ENCODE results near the gene ZNF555. TPM values are rescaled to one million over a fixed set of nuclear protein-coding genes. Genes with fewer than 3 reads are reported as not detected.

The ZNF555 gene
- total and polyA plus RNA-seq, 9 of the 15 experiments (the other 6 are each of a cell fraction or from before 2014, with no cell fraction given): 2.0 to 6.7 (median 5.4) TPM

GRCh38 chr19:2799273-2800020 is 41.8 kb upstream of the ZNF555 start:
- Histone ChIP-seq H3K4me1 (replicated peaks in 1 of 2; ENCODE audit: control insufficient read depth in 2 of 2, insufficient read depth in 2 of 2, low read length in 2 of 2) (peaks cover 0 to 19% of the 10 kb centered on the region in 2 experiments; a peak in 2 of 5 replicates), H3K9me3 (replicated peaks; ENCODE audit: control insufficient read depth, insufficient read depth, low read depth, low read length) (no peaks in the 10 kb centered on the region), H3K4me2 (ENCODE audit: insufficient read depth, low read length) (no peak overlapping the region), H3K79me2 (ENCODE audit: control insufficient read depth, insufficient read depth, low read length) (no peaks in the 10 kb centered on the region), H3K36me3 (ENCODE audit: control insufficient read depth, insufficient read depth, low read length) (peaks cover 94% of the 10 kb centered on the region; the same call in 2 of the 3 replicates), H3K27ac (ENCODE audit: extremely low read depth, low read depth, low read length) (no peak overlapping the region), H2AFZ (ENCODE audit: low read depth, low read length) (no peak overlapping the region), H3K4me3 (no peak overlapping the region), H3K9ac (ENCODE audit: insufficient read depth in 1 of 2, low read depth in 2 of 2, low read length in 2 of 2) (no peak overlapping the region), H3K27me3 (ENCODE audit: control insufficient read depth in 2 of 2, insufficient read depth in 2 of 2, low read length in 2 of 2) (no peaks in the 10 kb centered on the region), H3K9me1 (ENCODE audit: control insufficient read depth, insufficient read depth, low read length) (peaks cover 3% of the 10 kb centered on the region), H4K20me1 (replicated peaks; ENCODE audit: control insufficient read depth, insufficient read depth, low read length) (no peaks in the 10 kb centered on the region)
- no TSS peak for BruUV-seq (replicated peaks)
- CTCF ChIA-PET (ENCODE audit: low intra/inter-chr PET ratio): no interaction called here
- no peak for ATAC-seq
- in situ Hi-C loops (cut with MboI) (no loop called here), intact Hi-C loops (cut with micrococcal nuclease) (no loop called here)
- POLR2A ChIA-PET: interaction anchor here (0.9 to 2.3 kb wide), 2 partner anchors 10 to 14 kb away, joined by 3 to 12 read pairs; partner anchors contain the start of gene THOP1
- DNase-seq (ENCODE audit: extremely low read depth in 1 of 4, low spot score in 3 of 4): no peak
- WGBS (ENCODE audit: insufficient coverage, low coverage, missing lambda C conversion rate): 97% methylated on average over 28 of the region's 41 CpGs
- FAIRE-seq: no peak
- no peak for TF ChIP-seq ARHGAP35 (IDR thresholded peaks at IDR 0.05; ENCODE audit: partially characterized antibody)
- peak; percentile 32; the same call in 1 of the 2 replicates for TF ChIP-seq RBFOX2 (IDR thresholded peaks at IDR 0.05; ENCODE audit: low read depth, low read length)

- Histone ChIP-seq H3K36me3 (ENCODE audit: control insufficient read depth, insufficient read depth, low read length) (peaks cover 95% of the 10 kb centered on the region; the same call in 2 of the 3 replicates), H3K9me3 (replicated peaks; ENCODE audit: control insufficient read depth, insufficient read depth, low read depth, low read length) (no peaks in the 10 kb centered on the region), H2AFZ (ENCODE audit: low read depth, low read length) (no peak overlapping the region), H3K27ac (ENCODE audit: extremely low read depth, low read depth, low read length) (no peak overlapping the region), H3K4me2 (ENCODE audit: insufficient read depth, low read length) (no peak overlapping the region), H3K4me1 (replicated peaks in 1 of 2; ENCODE audit: control insufficient read depth in 2 of 2, insufficient read depth in 2 of 2, low read length in 2 of 2) (peaks cover 0 to 22% of the 10 kb centered on the region in 2 experiments; a peak in 2 of 5 replicates), H3K27me3 (ENCODE audit: control insufficient read depth in 2 of 2, insufficient read depth in 2 of 2, low read length in 2 of 2) (no peaks in the 10 kb centered on the region), H4K20me1 (replicated peaks; ENCODE audit: control insufficient read depth, insufficient read depth, low read length) (no peaks in the 10 kb centered on the region), H3K79me2 (ENCODE audit: control insufficient read depth, insufficient read depth, low read length) (no peaks in the 10 kb centered on the region), H3K9ac (ENCODE audit: insufficient read depth in 1 of 2, low read depth in 2 of 2, low read length in 2 of 2) (no peak overlapping the region), H3K9me1 (ENCODE audit: control insufficient read depth, insufficient read depth, low read length) (peaks cover 2% of the 10 kb centered on the region), H3K4me3 (no peak overlapping the region)
- ChIA-PET CTCF (ENCODE audit: low intra/inter-chr PET ratio) (no interaction called here), POLR2A (interaction anchor here (0.7 to 2.3 kb wide), 3 partner anchors 10 to 13 kb away, joined by 3 to 12 read pairs (median 3); no protein-coding TSS in a partner anchor)
- intact Hi-C loops (cut with micrococcal nuclease): no loop called here
- FAIRE-seq: no peak
- no TSS peak for BruUV-seq (replicated peaks)
- in situ Hi-C loops (cut with MboI): no loop called here
- DNase-seq (ENCODE audit: extremely low read depth in 1 of 4, low spot score in 3 of 4): no peak
- TF ChIP-seq ELK1 (CRISPR knock-in tag; IDR thresholded peaks at IDR 0.05) (no peak), POLR2G (IDR thresholded peaks at IDR 0.05; ENCODE audit: low read depth, low read length) (0 out of 2 replicates have a peak, but pooled peaks have one; percentile 18)
- ATAC-seq: no peak
- 95% methylated on average over 20 of the region's 22 CpGs for WGBS (ENCODE audit: insufficient coverage, low coverage, missing lambda C conversion rate)
These were observed 40.8 kb upstream of the ZNF555 start for GRCh38 chr19:2800506-2800905.

Measured in K562 (cell line).